Pons (tissue), 1 donor: ENCODE data around the gene YAP1.

Source experiments
- DNase-seq: peaks from one replicate; pipeline ENCODE4 v3.0.0-alpha.2; 2016; ENCODE audit warnings: low spot score

YAP1 gene

GRCh38 chr11:102117472-102118113, 7.3 kb downstream of the YAP1 start:
- DNase-seq, result no peak

GRCh38 chr11:102118937-102119336, 8.7 kb downstream of the YAP1 start:
- DNase-seq, result no peak

- DNase-seq, result no peak
Observed at GRCh38 chr11:102119997-102120396, 9.8 kb downstream of the YAP1 start.

DNA sequence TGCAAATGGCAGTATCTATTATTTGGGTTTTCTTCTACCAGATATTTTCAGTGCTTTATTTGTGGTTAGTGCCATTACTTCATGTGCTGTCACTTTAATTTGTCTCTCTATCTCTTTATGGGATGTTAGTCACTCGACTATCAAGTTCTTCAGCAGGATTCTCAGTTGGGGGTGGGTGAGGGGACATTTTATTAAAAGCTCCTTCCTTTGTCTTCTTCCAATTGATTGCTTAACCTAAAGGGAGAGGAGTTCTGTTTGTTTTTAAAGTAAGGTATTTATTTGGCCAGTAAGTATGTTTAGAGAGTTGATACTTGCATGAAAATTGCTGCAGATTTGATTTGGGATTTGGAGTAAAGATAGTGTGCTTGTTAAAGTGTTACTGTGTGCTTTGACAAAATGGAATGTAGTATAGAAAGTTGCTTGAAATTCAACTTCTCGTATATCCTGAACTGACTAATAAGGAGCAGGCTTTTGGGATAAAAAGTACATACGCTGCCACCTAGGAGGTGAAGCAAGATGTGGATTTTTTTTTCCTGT, 10.3 kb downstream of the YAP1 start:
- no peak for DNase-seq

DNA sequence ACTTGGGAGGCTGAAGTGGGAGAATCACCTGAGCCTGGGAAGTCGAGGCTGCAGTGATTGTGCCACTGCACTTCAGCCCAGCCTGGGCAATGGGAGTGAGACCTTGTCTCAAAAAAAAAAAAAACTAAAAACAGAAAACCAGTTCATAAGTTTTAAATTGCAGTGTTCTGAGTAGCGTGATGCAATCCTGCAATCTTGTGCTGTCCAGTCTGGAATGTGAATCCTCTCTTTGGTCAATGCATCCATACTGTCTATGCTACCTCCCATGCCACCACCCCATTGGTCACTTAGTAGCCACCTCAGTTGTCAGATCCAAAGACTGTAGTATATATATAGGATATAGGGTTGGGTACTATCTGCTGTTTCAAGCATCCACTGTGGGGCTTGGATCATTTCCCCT, 11.1 kb downstream of the YAP1 start:
- no peak for DNase-seq

DNA sequence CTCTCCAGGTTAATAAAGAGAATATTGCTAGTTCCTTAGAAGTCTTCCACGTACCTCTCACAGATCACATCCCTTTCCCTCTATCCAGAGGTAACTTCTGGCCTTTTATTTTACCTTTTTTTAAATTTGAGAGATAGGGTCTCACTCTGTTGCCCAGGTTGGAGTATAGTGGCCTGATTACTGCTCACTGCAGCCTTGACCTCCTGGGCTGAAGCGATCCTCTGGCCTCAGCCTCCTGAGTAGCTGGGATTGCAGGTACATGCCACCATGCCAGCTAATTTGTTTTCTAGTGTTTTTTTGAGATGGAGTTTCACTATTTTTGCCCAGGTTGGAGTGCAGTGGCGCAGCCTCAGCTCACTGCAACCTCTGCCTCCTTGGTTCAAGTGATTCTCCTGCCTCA, 24.4 kb downstream of the YAP1 start:
- no peak for DNase-seq

GRCh38 chr11:102135256-102135655, 25.0 kb downstream of the YAP1 start:
- DNase-seq, result no peak

DNA sequence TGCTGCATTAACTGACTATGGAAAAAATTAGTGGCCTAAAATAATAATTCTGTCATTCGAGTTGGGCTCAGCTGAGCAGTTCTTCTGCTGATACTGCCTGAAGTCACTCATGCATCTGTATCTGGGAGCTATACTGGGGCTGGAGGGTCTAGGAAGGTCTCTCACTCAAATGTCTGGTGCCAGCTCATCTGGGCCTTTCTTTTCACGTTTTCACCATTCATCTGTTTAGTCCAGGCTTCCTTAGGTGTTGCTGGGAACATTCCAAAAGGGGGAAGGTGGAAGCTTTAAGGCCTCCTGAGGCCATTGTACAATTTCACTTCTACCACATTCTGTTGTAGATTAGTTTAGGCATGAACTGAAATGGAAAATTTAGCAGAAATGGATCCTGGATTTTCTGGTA, 28.0 kb downstream of the YAP1 start:
- DNase-seq, result no peak

GRCh38 chr11:102138670-102139069, 28.4 kb downstream of the YAP1 start:
- no peak for DNase-seq

DNA sequence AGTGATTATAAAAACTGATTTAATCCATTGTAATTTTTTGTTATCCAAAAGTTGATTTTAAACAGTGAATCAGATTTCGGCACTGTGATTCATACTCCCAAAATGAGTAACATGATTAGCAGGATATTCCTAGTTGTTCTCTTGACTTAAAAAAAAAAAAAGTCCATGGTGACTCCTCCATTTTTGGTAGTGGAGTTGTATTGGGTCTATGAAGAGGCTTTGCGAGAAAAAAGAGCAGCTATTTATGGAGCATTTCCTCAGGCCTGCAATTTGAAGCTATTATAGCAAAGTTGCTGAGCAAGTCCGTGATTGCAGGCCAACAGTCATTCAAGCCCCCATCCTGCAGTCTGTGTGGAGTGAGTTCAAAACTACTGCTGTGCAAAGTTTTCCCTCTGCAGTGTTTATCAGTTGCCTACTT, 28.8 kb downstream of the YAP1 start:
- DNase-seq, result no peak

- DNase-seq, result no peak
Observed at GRCh38 chr11:102142333-102142732, 32.1 kb downstream of the YAP1 start.

GRCh38 chr11:102143867-102144266, 33.6 kb downstream of the YAP1 start:
- no peak for DNase-seq

- DNase-seq, result no peak
Observed at GRCh38 chr11:102144357-102145355, 34.4 kb downstream of the YAP1 start.

GRCh38 chr11:102147015-102147414, 36.8 kb downstream of the YAP1 start:
- DNase-seq, result no peak

DNA sequence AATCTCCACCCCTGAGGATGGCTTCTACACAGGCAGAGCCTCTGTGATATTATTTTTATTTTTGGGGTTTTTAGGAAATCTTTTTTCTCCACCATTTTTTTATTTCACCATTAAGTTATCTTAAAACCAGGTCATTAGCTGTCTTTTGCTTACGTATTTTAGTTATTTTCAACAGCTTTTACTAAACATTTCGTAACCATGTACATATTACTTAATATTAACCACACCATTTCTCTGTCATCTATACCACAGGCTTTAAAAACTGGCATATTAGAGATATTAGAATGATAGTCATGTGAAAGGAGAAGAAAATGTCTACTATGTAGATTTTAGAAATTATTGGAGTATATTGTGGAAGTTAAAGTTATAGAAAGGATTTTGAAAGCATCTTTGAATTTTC, 37.4 kb downstream of the YAP1 start:
- DNase-seq, result no peak

- no peak for DNase-seq
Observed at GRCh38 chr11:102148059-102148458, 37.8 kb downstream of the YAP1 start.

DNA sequence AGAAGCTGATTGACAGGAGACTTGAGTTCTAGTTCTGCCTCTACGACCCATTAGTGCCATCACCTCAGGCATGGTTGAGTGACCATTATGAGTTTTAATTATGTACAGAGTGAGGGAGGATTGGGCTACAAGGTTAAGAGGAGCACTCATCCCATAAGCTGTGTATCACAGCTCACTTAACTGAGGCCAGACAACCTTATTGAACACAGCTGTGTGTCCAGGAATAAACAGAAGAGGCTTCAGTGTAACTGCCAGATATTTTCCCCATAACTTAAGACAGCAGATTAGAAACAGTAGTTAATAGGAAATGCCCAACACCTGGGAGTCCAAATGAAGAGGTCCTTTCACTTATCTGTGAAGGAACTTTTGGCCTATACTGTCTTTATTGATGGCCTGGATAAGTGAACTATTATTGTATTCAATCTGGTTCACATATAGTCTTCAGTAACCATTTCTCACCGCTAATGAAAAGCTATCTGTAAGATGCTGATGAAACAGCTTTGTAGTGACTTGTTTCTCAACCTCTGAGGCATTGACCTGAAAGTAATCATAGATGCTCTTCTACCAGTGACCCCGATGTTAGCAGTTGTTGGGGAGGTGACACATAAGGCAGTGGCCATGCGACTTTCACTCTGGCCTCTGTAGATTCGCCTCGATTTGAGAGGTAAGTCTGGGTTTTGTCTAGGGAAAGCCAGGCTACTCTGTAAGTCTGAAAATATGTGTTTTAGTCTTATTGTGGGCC, 41.7 kb downstream of the YAP1 start:
- DNase-seq, result no peak

DNA sequence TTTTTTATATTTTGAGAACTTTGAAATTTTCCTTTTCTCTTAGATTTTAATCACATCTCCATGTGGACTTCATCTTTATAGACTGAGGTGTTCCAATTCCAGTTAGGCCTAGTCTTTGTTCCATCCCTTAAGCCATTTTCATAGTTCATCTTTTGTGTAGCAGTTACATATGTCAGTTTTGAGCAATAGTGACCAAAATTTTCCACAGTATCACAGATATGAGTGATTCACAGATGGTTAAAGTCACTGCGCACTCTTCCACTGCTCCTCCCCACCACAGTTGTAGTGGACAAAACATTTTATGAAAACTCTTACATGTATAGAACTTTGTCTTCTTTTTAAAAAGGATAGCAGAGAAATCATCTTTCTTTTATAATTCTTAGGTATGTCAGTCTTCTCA, 42.8 kb downstream of the YAP1 start:
- DNase-seq, result no peak

GRCh38 chr11:102154806-102155205, 44.6 kb downstream of the YAP1 start:
- no peak for DNase-seq

DNA sequence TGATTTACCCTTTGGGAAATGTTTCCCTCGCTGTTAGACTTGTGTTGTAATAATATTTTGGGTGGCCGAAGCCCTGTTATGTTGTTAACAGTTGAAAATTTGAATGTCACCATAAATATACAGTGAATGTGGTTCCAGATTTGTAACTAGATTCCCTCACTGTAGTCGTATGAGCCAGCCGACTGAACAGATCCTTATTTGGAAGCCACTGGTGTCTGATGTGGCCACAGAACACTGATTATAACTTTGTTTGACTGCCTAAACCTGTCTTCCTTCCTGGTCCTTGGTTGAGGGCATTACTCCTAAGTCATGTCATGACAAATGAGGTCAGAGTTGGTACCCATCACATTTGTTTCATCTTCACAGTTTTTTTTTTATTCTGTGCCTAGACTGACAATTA, 45.4 kb downstream of the YAP1 start:
- DNase-seq, result no peak

- no peak for DNase-seq
Observed at GRCh38 chr11:102157219-102157618, 47.0 kb downstream of the YAP1 start.

DNA sequence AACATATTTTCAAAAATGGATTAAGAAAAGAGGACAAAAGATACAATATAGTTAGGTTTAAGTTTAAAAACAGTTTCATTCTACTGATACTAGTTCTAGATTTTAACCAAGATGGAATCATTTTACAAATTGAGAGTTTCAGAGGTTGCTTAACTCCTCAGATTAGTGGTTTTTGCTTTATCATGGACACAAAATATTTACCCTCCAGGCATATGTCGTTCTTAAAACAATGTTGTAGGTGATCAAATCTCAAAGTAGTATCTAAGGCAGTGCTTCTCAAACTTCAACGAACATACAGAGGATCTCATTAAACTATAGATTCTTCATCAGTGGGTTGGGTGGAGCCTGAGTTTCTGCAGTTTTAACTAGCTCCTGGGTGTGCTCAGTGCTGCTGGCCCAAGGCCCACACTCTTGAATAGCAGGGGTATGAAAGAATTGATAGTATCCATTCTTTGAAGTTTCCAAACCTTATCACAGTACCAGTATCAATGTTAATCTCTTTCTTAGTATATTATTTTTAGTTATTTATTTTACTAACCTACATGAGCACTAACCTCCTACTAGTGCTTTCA, 48.0 kb downstream of the YAP1 start:
- no peak for DNase-seq
